ENCODE measurements around the gene ZNF672. TPM values are rescaled to one million over a fixed set of nuclear protein-coding genes. Genes with fewer than 3 reads are reported as not detected.

The ZNF672 gene
- polyA plus RNA-seq, 1 donor (not counting 4 experiments of a cell fraction or from before 2014, with no cell fraction given) = 12.6 TPM

DNA sequence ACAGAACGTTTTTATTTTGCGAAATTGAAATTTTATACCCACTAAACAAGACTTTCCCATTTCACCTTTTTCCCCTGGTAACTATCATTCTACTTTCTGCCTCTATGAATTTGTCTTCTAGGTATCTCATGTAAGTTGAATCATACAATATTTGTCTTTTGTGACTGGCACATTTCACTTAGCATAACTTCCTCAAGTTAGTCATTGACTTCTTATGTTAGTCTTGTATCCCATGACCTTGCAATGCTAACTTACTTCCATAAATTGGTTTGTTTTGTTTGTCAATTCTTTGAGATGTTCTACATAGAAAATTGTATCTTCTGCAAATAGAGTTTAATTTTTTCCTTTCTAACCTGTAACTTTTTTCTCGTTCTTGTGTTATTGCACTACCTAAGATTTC lies 39.2 kb upstream of the ZNF672 start:
- Histone ChIP-seq H3K4me3 (ENCODE audit: control insufficient read depth in 2 of 3, extremely low read depth in 1 of 3, insufficient read depth in 2 of 3, low read depth in 1 of 3, low read length in 3 of 3) (no peak overlapping the region), H3K4me1 (ENCODE audit: control insufficient read depth, extremely low read depth, insufficient read depth, low read length) (no peaks in the 10 kb centered on the region), H3K27me3 (ENCODE audit: control insufficient read depth, extremely low read depth, insufficient read depth, low read length) (no peaks in the 10 kb centered on the region), H3K36me3 (ENCODE audit: control insufficient read depth in 2 of 2, extremely low read depth in 1 of 2, insufficient read depth in 2 of 2, low read length in 2 of 2) (no peaks in the 10 kb centered on the region), H3K9me3 (ENCODE audit: control insufficient read depth, low read depth, low read length) (no peaks in the 10 kb centered on the region), H3K9me1 (ENCODE audit: control insufficient read depth, extremely low read depth, insufficient read depth, low read length) (no peaks in the 10 kb centered on the region), H3K4me2 (ENCODE audit: control insufficient read depth, extremely low read depth, insufficient read depth, low read depth, low read length) (no peak overlapping the region), H3K79me2 (ENCODE audit: control insufficient read depth, insufficient read depth, low read length) (no peaks in the 10 kb centered on the region), H4K20me1 (ENCODE audit: control insufficient read depth, extremely low read depth, insufficient read depth, low read length) (no peaks in the 10 kb centered on the region), H3K9ac (ENCODE audit: control insufficient read depth, extremely low read depth, insufficient read depth, low read length) (no peak overlapping the region), H2AFZ (ENCODE audit: control insufficient read depth, low read length) (no peak overlapping the region), H3K27ac (ENCODE audit: control insufficient read depth, insufficient read depth, low read length) (no peak overlapping the region)
- TF ChIP-seq EZH2 (IDR thresholded peaks at IDR 0.05; ENCODE audit: low read length) (no peak), CTCF (optimal IDR thresholded peaks at IDR 0.05 in 1 of 3, IDR thresholded peaks at IDR 0.05 in 1 of 3, conservative IDR thresholded peaks at IDR 0.05 in 1 of 3; ENCODE audit: extremely low read depth in 1 of 3, insufficient read depth in 2 of 3, low read length in 3 of 3) (no peak)
- DNase-seq (ENCODE audit: low read depth, low spot score) = no peak
- FAIRE-seq = no peak
- dilution Hi-C loops (cut with MboI; ENCODE audit: extremely low pct_ligation_motif_present, low sequenced_read_pairs) = no loop called here

DNA sequence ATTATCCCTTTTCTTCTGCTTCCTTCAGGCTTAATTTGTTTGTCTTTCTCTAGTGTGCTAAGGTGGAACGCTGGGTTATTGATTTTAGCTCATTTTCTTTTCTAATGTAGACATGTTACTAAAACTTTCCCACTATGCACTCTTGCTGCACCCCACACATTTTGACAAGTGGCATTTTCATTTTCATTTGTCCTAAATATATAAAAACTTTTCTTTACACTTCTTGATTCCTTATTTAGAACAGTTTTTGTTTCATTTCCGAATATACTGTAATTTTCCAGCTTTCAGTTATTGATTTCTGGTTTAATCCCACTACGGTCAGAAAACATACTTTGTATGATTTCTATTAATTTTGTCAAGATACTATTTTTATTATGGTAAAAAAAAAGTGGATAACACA lies 37.6 kb upstream of the ZNF672 start:
- dilution Hi-C loops (cut with MboI; ENCODE audit: extremely low pct_ligation_motif_present, low sequenced_read_pairs) = no loop called here
- Histone ChIP-seq H3K36me3 (ENCODE audit: control insufficient read depth in 2 of 2, extremely low read depth in 1 of 2, insufficient read depth in 2 of 2, low read length in 2 of 2) (no peaks in the 10 kb centered on the region), H3K4me3 (ENCODE audit: control insufficient read depth in 2 of 3, extremely low read depth in 1 of 3, insufficient read depth in 2 of 3, low read depth in 1 of 3, low read length in 3 of 3) (no peak overlapping the region), H3K9me3 (ENCODE audit: control insufficient read depth, low read depth, low read length) (no peaks in the 10 kb centered on the region), H3K4me2 (ENCODE audit: control insufficient read depth, extremely low read depth, insufficient read depth, low read depth, low read length) (no peak overlapping the region), H3K79me2 (ENCODE audit: control insufficient read depth, insufficient read depth, low read length) (no peaks in the 10 kb centered on the region), H3K4me1 (ENCODE audit: control insufficient read depth, extremely low read depth, insufficient read depth, low read length) (no peaks in the 10 kb centered on the region), H3K27me3 (ENCODE audit: control insufficient read depth, extremely low read depth, insufficient read depth, low read length) (no peaks in the 10 kb centered on the region), H3K27ac (ENCODE audit: control insufficient read depth, insufficient read depth, low read length) (no peak overlapping the region), H2AFZ (ENCODE audit: control insufficient read depth, low read length) (no peak overlapping the region), H3K9ac (ENCODE audit: control insufficient read depth, extremely low read depth, insufficient read depth, low read length) (no peak overlapping the region), H3K9me1 (ENCODE audit: control insufficient read depth, extremely low read depth, insufficient read depth, low read length) (no peaks in the 10 kb centered on the region), H4K20me1 (ENCODE audit: control insufficient read depth, extremely low read depth, insufficient read depth, low read length) (no peaks in the 10 kb centered on the region)
- DNase-seq (ENCODE audit: low read depth, low spot score) = no peak
- TF ChIP-seq CTCF (optimal IDR thresholded peaks at IDR 0.05 in 1 of 3, IDR thresholded peaks at IDR 0.05 in 1 of 3, conservative IDR thresholded peaks at IDR 0.05 in 1 of 3; ENCODE audit: extremely low read depth in 1 of 3, insufficient read depth in 2 of 3, low read length in 3 of 3) (no peak), EZH2 (IDR thresholded peaks at IDR 0.05; ENCODE audit: low read length) (no peak)
- FAIRE-seq = no peak
